SK-N-SH (cell line): Measurements from ENCODE around the gene ISM1. TPM values are rescaled to one million over a fixed set of nuclear protein-coding genes. Genes with fewer than 3 reads are reported as not detected.

ENCODE experiments used
- CTCF ChIA-PET: fragments of 300-600, 350-600 bp; formaldehyde crosslinking; extraction: SDS; loops from one replicate; lab custom pipeline; 2021; lab: Yijun Ruan, JAX
- POLR2A ChIA-PET: fragments of 350-600 bp; sonication (Branson Sonifier 250); formaldehyde crosslinking; extraction: SDS; loops from one replicate; lab custom pipeline; 2020; ENCODE audit warnings: antibody characterized with exemption, inconsistent platforms; lab: Yijun Ruan, JAX
- DNase-seq: peaks from one replicate; pipeline ENCODE4 v3.0.0; 2012
- H2AFZ ChIP-seq: fragments of 200-600 bp; sonication (generic); 2 replicates; pipeline ENCODE4 v1.8.1; 2016; ENCODE audit warnings: antibody characterized with exemption, mild to moderate bottlenecking, low read depth
- H3F3A ChIP-seq: fragments of 200-600 bp; sonication (generic); replicated peaks from 2 replicates; pipeline ENCODE3; 2016; ENCODE audit warnings: antibody characterized with exemption, mild to moderate bottlenecking; ENCODE audit not compliant: insufficient read depth
- H3K27ac ChIP-seq, 2 experiments: fragments of 200-500 bp in 1 of 2; fragments of 200-600 bp in 1 of 2; sonication (Bioruptor generic) in 1 of 2; sonication (generic), shearing (Covaris generic) in 1 of 2; 2 replicates each; pipeline versions ENCODE4 v1.5.1 to v1.6.1; 2014 to 2016; ENCODE audit warnings: low read depth in 2 of 2, inconsistent platforms in 1 of 2, low read length in 1 of 2, mild to moderate bottlenecking in 1 of 2, mixed read lengths in 1 of 2
- H3K27me3 ChIP-seq: fragments of 200-600 bp; sonication (generic), shearing (Covaris generic); 2 replicates; pipeline ENCODE4 v1.6.1; 2016; ENCODE audit warnings: mixed run types; ENCODE audit not compliant: insufficient read depth
- H3K36me3 ChIP-seq, 2 experiments: fragments of 200-500 bp in 1 of 2; fragments of 200-600 bp in 1 of 2; sonication (Bioruptor generic) in 1 of 2; sonication (generic) in 1 of 2; replicated peaks in 1 of 2; 2 replicates each; pipeline versions ENCODE3 to v1.5.1; 2014 to 2016; ENCODE audit warnings: low read length in 1 of 2, mild to moderate bottlenecking in 1 of 2; ENCODE audit not compliant: insufficient read depth in 2 of 2, control insufficient read depth in 1 of 2
- H3K4me1 ChIP-seq, 2 experiments: fragments of 200-500 bp in 1 of 2; fragments of 200-600 bp in 1 of 2; sonication (Bioruptor generic) in 1 of 2; sonication (generic), shearing (Covaris generic) in 1 of 2; 2 replicates each; pipeline versions ENCODE4 v1.5.1 to v1.6.1; 2014 to 2016; ENCODE audit warnings: low read depth in 1 of 2, low read length in 1 of 2, mixed run types in 1 of 2; ENCODE audit not compliant: insufficient read depth in 2 of 2, control insufficient read depth in 1 of 2
- H3K4me2 ChIP-seq: fragments of 200-600 bp; sonication (generic), shearing (Covaris generic); 2 replicates; pipeline ENCODE4 v1.6.1; 2017; ENCODE audit warnings: mixed run types
- H3K4me3 ChIP-seq, 2 experiments: fragments of 200-500 bp in 1 of 2; fragments of 200-600 bp in 1 of 2; sonication (Bioruptor generic) in 1 of 2; sonication (generic), shearing (Covaris generic) in 1 of 2; 2 replicates each; pipeline versions ENCODE4 v1.5.1 to v1.8.1; 2014 to 2016; ENCODE audit warnings: low read depth in 2 of 2, inconsistent platforms in 1 of 2, low read length in 1 of 2, mild to moderate bottlenecking in 1 of 2, mixed read lengths in 1 of 2, moderate library complexity in 1 of 2
- H3K79me2 ChIP-seq: fragments of 200-600 bp; sonication (generic); 2 replicates; pipeline ENCODE4 v1.8.1; 2017; ENCODE audit warnings: mild to moderate bottlenecking; ENCODE audit not compliant: insufficient read depth
- H3K9ac ChIP-seq: fragments of 200-600 bp; sonication (generic); 2 replicates; pipeline ENCODE4 v1.6.1; 2017; ENCODE audit warnings: mixed run types
- H3K9me2 ChIP-seq: fragments of 200-600 bp; sonication (generic); 2 replicates; pipeline ENCODE4 v1.6.1; 2017; ENCODE audit warnings: mixed run types
- H3K9me3 ChIP-seq: fragments of 200-600 bp; sonication (generic); 2 replicates; pipeline ENCODE4 v1.6.1; 2017; ENCODE audit warnings: mixed run types, mild to moderate bottlenecking, moderate library complexity
- H4K20me1 ChIP-seq: fragments of 200-600 bp; sonication (generic); 2 replicates; pipeline ENCODE4 v1.6.1; 2017; ENCODE audit warnings: mild to moderate bottlenecking, mixed run types; ENCODE audit not compliant: insufficient read depth
- FOXJ3 ChIP-seq: sonication (generic); formaldehyde crosslinking; IDR thresholded peaks from 2 replicates; pipeline ENCODE4 v1.5.1; 2020; ENCODE audit warnings: mild to moderate bottlenecking, missing genetic modification reagents
- FOXM1 ChIP-seq: IDR thresholded peaks from 2 replicates; pipeline ENCODE4 v1.4.0; 2012; ENCODE audit warnings: low read depth, mild to moderate bottlenecking
- GABPA ChIP-seq: IDR thresholded peaks from 2 replicates; pipeline ENCODE4 v1.4.0; 2012; ENCODE audit warnings: low read depth, mild to moderate bottlenecking
- RFX5 ChIP-seq: IDR thresholded peaks from 2 replicates; pipeline ENCODE4 v1.6.1; 2012; ENCODE audit warnings: mild to moderate bottlenecking, improper control_type of control experiment, low read length
- TAF1 ChIP-seq: IDR thresholded peaks from 2 replicates; pipeline ENCODE4 v1.6.1; 2012; ENCODE audit warnings: low read depth, mild to moderate bottlenecking, low read length, moderate library complexity, borderline replicate concordance
- TCF12 ChIP-seq: IDR thresholded peaks from 2 replicates; pipeline ENCODE4 v1.4.0; 2012
- YY1 ChIP-seq: IDR thresholded peaks from 2 replicates; pipeline ENCODE4 v1.4.0; 2012; ENCODE audit warnings: low read depth, mild to moderate bottlenecking
- WGBS: methylation state at CpG from one replicate; pipeline ENCODE4 v1.1.6; 2017; ENCODE audit warnings: low lambda C conversion rate; 5-methylcytosine and 5-hydroxymethylcytosine counted together
- polyA plus RNA-seq, 3 experiments: library from polyadenylated mRNA; depleted of rRNA; stranded (reverse); fragments of >200 nt; gene quantifications; 2 replicates each; pipeline ENCODE4 v1.2.3, GENCODE V29; 2012
- TF ChIP-seq, protein P1 (sequence below): fragments of 150-350 bp; IDR thresholded peaks from 2 replicates; pipeline ENCODE4 v1.6.1; 2016; ENCODE audit warnings: mild to moderate bottlenecking, low read depth, low read length
- TF ChIP-seq, protein P2 (sequence below): fragments of 200-600 bp; sonication (generic); IDR thresholded peaks from 2 replicates; pipeline ENCODE4 v1.6.1; 2017; ENCODE audit warnings: antibody characterized with exemption, mild to moderate bottlenecking, moderate library complexity

The ISM1 gene
- polyA plus RNA-seq, 1 of the 3 experiments (the other 2 are of a cell fraction), result not detected

DNA sequence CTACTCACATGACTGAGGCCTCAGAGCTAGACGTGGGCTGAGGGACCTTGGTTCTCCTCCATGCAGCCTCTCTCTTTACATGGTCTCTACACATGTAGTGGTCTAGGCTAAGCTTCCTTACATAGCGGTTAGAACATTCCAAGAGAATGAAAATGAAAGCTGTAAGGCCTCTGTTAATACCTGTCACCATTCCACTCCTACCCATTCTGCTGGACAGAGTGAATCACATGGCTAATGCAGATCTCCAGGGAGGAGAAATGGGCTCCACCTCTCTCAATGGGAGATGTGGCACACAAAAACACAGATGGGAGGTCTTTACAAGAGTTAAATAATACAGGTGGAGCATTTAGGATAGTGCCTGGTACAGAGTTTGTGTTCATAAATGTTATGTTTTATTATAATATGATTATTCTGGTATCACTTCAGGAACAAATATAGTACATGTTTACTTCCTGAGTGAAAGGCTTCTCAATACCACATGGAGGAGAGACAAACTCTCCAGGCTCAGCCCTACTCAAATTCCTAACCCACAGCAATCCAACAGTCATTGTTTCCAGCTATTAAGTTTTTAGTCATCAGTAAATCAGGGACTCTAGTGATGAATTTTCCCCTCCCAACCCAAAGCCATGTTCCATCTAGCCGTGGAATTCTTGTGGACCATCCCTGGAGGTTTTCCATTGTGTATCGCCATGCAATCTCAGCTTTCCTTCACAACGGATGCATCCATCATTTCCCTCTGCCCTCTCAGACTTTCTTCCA lies 57.9 kb downstream of the ISM1 start:
- H3K27me3 ChIP-seq, result no peaks in the 10 kb centered on the region
- TF ChIP-seq YY1 (no peak), TAF1 (no peak), GABPA (no peak)
- TF ChIP-seq, all 33 proteins: peak for 0
- H3K4me1 ChIP-seq, result no peaks in the 10 kb centered on the region
- H3K9ac ChIP-seq, result no peak overlapping the region
- no peaks in the 10 kb centered on the region for H4K20me1 ChIP-seq
- CTCF ChIA-PET, result interaction anchor here (1.2 to 2.2 kb wide), 3 partner anchors 22 to 159 kb away, joined by 3 to 4 read pairs (median 3); no protein-coding TSS in a partner anchor
- H3K79me2 ChIP-seq, result no peaks in the 10 kb centered on the region
- no peaks in the 10 kb centered on the region for H3K9me3 ChIP-seq
- 21% methylated on average over 5 of the region's 5 CpGs for whole genome bisulfite sequencing
- no peak overlapping the region for H2AFZ ChIP-seq
- no peak for DNase-seq
- H3K4me3 ChIP-seq, result no peak overlapping the region
- no peak overlapping the region for H3K4me2 ChIP-seq
- no peaks in the 10 kb centered on the region for H3F3A ChIP-seq
- H3K9me2 ChIP-seq, result no peaks in the 10 kb centered on the region
- no peak overlapping the region for H3K27ac ChIP-seq
- POLR2A ChIA-PET, result no interaction called here
- H3K36me3 ChIP-seq, result no peaks in the 10 kb centered on the region

DNA sequence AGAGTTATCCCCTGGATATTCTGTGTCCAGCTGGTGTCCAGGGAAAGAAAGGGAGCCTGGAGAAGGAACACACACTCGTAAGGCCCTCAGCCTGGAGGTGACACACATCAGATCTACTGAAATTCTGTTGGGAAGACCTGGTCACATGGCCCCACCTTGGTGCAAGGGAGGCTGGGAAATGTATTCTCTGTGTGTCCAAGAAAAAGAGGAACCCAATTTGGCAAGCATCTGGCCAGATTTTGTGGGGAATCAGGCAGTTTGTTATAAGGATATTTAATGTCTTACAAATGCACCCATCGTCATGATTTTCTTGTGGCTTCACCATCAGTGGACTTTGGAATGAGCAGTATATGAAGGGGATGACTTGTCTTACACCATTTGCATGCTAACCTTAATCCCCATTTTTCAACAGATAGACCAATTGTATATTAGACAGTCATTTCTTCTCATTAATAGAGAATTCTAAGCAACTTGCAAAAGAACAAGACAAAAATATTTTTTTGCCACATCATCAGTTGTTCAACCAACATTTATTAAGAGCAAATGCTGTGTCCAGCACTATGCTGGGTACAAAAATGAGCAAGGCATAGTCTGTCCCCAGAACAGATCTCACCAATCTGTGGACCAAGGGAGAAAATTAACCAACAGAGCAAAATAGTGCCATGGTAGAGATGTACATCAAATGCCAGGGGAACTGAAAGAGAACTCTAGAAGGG lies 59.7 kb downstream of the ISM1 start:
- Histone ChIP-seq H4K20me1 (no peaks in the 10 kb centered on the region), H3K79me2 (no peaks in the 10 kb centered on the region), H3K36me3 (no peaks in the 10 kb centered on the region), H3K9me3 (no peaks in the 10 kb centered on the region), H3K27ac (no peak overlapping the region), H3K27me3 (no peaks in the 10 kb centered on the region), H3K4me1 (no peaks in the 10 kb centered on the region), H3K4me2 (no peak overlapping the region), H3K9me2 (no peaks in the 10 kb centered on the region), H3K9ac (no peak overlapping the region), H3K4me3 (no peak overlapping the region), H2AFZ (no peak overlapping the region), H3F3A (no peaks in the 10 kb centered on the region)
- 3% methylated on average over 2 of the region's 2 CpGs for WGBS
- POLR2A ChIA-PET, result no interaction called here
- CTCF ChIA-PET, result interaction anchor here (0.5 to 1.4 kb wide), 2 partner anchors 20 to 330 kb away, joined by 3 read pairs; no protein-coding TSS in a partner anchor
- DNase-seq, result no peak
- TF ChIP-seq TCF12 (no peak), RFX5 (no peak), FOXM1 (no peak), FOXJ3 (CRISPR knock-in tag) (no peak)
- TF ChIP-seq, protein P1, sequence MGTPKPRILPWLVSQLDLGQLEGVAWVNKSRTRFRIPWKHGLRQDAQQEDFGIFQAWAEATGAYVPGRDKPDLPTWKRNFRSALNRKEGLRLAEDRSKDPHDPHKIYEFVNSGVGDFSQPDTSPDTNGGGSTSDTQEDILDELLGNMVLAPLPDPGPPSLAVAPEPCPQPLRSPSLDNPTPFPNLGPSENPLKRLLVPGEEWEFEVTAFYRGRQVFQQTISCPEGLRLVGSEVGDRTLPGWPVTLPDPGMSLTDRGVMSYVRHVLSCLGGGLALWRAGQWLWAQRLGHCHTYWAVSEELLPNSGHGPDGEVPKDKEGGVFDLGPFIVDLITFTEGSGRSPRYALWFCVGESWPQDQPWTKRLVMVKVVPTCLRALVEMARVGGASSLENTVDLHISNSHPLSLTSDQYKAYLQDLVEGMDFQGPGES, result no peak
- TF ChIP-seq, protein P2, sequence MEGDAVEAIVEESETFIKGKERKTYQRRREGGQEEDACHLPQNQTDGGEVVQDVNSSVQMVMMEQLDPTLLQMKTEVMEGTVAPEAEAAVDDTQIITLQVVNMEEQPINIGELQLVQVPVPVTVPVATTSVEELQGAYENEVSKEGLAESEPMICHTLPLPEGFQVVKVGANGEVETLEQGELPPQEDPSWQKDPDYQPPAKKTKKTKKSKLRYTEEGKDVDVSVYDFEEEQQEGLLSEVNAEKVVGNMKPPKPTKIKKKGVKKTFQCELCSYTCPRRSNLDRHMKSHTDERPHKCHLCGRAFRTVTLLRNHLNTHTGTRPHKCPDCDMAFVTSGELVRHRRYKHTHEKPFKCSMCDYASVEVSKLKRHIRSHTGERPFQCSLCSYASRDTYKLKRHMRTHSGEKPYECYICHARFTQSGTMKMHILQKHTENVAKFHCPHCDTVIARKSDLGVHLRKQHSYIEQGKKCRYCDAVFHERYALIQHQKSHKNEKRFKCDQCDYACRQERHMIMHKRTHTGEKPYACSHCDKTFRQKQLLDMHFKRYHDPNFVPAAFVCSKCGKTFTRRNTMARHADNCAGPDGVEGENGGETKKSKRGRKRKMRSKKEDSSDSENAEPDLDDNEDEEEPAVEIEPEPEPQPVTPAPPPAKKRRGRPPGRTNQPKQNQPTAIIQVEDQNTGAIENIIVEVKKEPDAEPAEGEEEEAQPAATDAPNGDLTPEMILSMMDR, result no peak
